Measurements from ENCODE around the gene SF1. TPM values are rescaled to one million over a fixed set of nuclear protein-coding genes. Genes with fewer than 3 reads are reported as not detected.

The SF1 gene
- total RNA-seq, 1 experiment from 2014 or later: 285 TPM

- TF ChIP-seq HMGXB4 (CRISPR knock-in tag; IDR thresholded peaks at IDR 0.05) (0 out of 2 replicates have a peak, but pooled peaks have one; percentile 6), ELF4 (CRISPR knock-in tag; IDR thresholded peaks at IDR 0.05; ENCODE audit: low read depth) (no peak)
These were observed 32.6 kb downstream of the SF1 start (continued) for GRCh38 chr11:64745521-64746328.

- H3K36me3 Mint-ChIP-seq: no peaks in the 10 kb centered on the region
- peaks cover 27% of the 10 kb centered on the region for H3K4me1 Mint-ChIP-seq
- peak; percentile 67 for DNase-seq (ENCODE audit: low spot score)
- ChIA-PET POLR2A (interaction anchor here (1.0 to 2.6 kb wide), 2 partner anchors 15 to 33 kb away, joined by 5 to 8 read pairs; partner anchors contain the start of genes PYGM and SF1), CTCF (interaction anchor here (0.6 to 8.6 kb wide), 14 partner anchors 9 to 296 kb away, joined by 3 to 150 read pairs (median 16); partner anchors contain the start of genes MAP4K2, NRXN2, PYGM and SF1)
- no peak for ATAC-seq
- H3K27ac Mint-ChIP-seq: no peak overlapping the region; the same call in 1 of the 2 replicates
- peak; percentile 32; the same call in 1 of the 2 replicates for TF ChIP-seq HMGXB4 (CRISPR knock-in tag; IDR thresholded peaks at IDR 0.05)
- TF ChIP-seq ZNF232 (CRISPR knock-in tag; IDR thresholded peaks at IDR 0.05): 0 out of 2 replicates have a peak, but pooled peaks have one; percentile 62
- no peak for TF ChIP-seq IRF1 (CRISPR knock-in tag; IDR thresholded peaks at IDR 0.05)
- TF ChIP-seq ZBTB43 (CRISPR knock-in tag; IDR thresholded peaks at IDR 0.05): no peak
- TF ChIP-seq ZNF219 (CRISPR knock-in tag; IDR thresholded peaks at IDR 0.05; ENCODE audit: borderline replicate concordance): 0 out of 2 replicates have a peak, but pooled peaks have one; percentile 3
- no peak for TF ChIP-seq NR1H2 (CRISPR knock-in tag; IDR thresholded peaks at IDR 0.05)
- peak overlapping the region; percentile 82 for H3K4me3 Mint-ChIP-seq
- H3K27me3 Mint-ChIP-seq (ENCODE audit: low read depth): peaks cover 32% of the 10 kb centered on the region
- H3K9me3 Mint-ChIP-seq: no peaks in the 10 kb centered on the region
These were observed 33.2 kb downstream of the SF1 start for GRCh38 chr11:64745189-64745520.

- TF ChIP-seq ATF3 (CRISPR knock-in tag; conservative IDR thresholded peaks at IDR 0.05) (no peak), MLX (CRISPR knock-in tag; IDR thresholded peaks at IDR 0.05) (no peak), ZNF263 (CRISPR knock-in tag; IDR thresholded peaks at IDR 0.05; ENCODE audit: low read depth) (no peak), ZNF423 (CRISPR knock-in tag; IDR thresholded peaks at IDR 0.05) (0 out of 2 replicates have a peak, but pooled peaks have one; percentile 5), TP53 (CRISPR knock-in tag; IDR thresholded peaks at IDR 0.05) (no peak)
- DNase-seq (ENCODE audit: low spot score) (no peak), ATAC-seq (no peak)
- peak overlapping the region; percentile 82 for H3K4me3 Mint-ChIP-seq
- POLR2A ChIA-PET: interaction anchor here (0.9 to 2.6 kb wide), 5 partner anchors 15 to 34 kb away, joined by 4 to 8 read pairs (median 7); partner anchors contain the start of genes PYGM and SF1
- H3K9me3 Mint-ChIP-seq: no peaks in the 10 kb centered on the region
- no peak overlapping the region for H3K27ac Mint-ChIP-seq
- H3K27me3 Mint-ChIP-seq (ENCODE audit: low read depth): peaks cover 32% of the 10 kb centered on the region
- CTCF ChIA-PET: interaction anchor here (0.6 to 8.6 kb wide), 26 partner anchors 9 to 404 kb away, joined by 3 to 150 read pairs (median 6); partner anchors contain the start of genes MAP4K2, NRXN2, PYGM and SF1
- H3K36me3 Mint-ChIP-seq: no peaks in the 10 kb centered on the region
- H3K4me1 Mint-ChIP-seq: peaks cover 32% of the 10 kb centered on the region
These were observed 33.7 kb downstream of the SF1 start for GRCh38 chr11:64744544-64745188.
